SU-DHL-6 (cell line): ENCODE measurements around the gene STK39.

Experiments used
- H2AFZ ChIP-seq: fragments of 200-600 bp; sonication (generic); 2 replicates; pipeline ENCODE4 v1.6.1; 2014; ENCODE audit warnings: low read depth, mild to moderate bottlenecking, moderate library complexity, mixed read lengths, antibody characterized with exemption, low read length; ENCODE audit not compliant: severe bottlenecking
- H3F3A ChIP-seq: fragments of 200-600 bp; shearing (Covaris generic); 2 replicates; pipeline ENCODE4 v1.6.0; 2016; ENCODE audit warnings: antibody characterized with exemption, mild to moderate bottlenecking; ENCODE audit not compliant: insufficient read depth
- H3K27ac ChIP-seq: fragments of 200-600 bp; sonication (generic); 2 replicates; pipeline ENCODE4 v1.5.1; 2016; ENCODE audit warnings: low read depth, mild to moderate bottlenecking, low read length, moderate library complexity, mixed read lengths
- H3K27me3 ChIP-seq: fragments of 200-600 bp; sonication (generic), shearing (Covaris generic); 2 replicates; pipeline ENCODE4 v1.6.0; 2014; ENCODE audit warnings: mild to moderate bottlenecking, low read length
- H3K36me3 ChIP-seq: fragments of 200-600 bp; sonication (generic); 2 replicates; pipeline ENCODE4 v1.6.1; 2014; ENCODE audit warnings: mild to moderate bottlenecking, low read length, mixed read lengths
- H3K4me2 ChIP-seq: fragments of 300-600, 200-600 bp; shearing (Covaris generic), sonication (generic); 2 replicates; pipeline ENCODE4 v1.6.0; 2014; ENCODE audit warnings: low read length, low read depth, mild to moderate bottlenecking; ENCODE audit not compliant: poor library complexity, severe bottlenecking
- H3K4me3 ChIP-seq: fragments of 200-600 bp; sonication (generic); 2 replicates; pipeline ENCODE4 v1.5.1; 2014; ENCODE audit warnings: antibody characterized with exemption, low read length, mild to moderate bottlenecking, mixed read lengths; ENCODE audit not compliant: insufficient read depth, poor library complexity, severe bottlenecking
- H3K79me2 ChIP-seq: fragments of 200-600 bp; sonication (generic); 2 replicates; pipeline ENCODE4 v1.6.1; 2014; ENCODE audit warnings: mild to moderate bottlenecking, low read length, moderate library complexity; ENCODE audit not compliant: insufficient read depth
- H3K9ac ChIP-seq: fragments of 200-600 bp; sonication (generic); 2 replicates; pipeline ENCODE4 v1.7.0; 2014; ENCODE audit warnings: mild to moderate bottlenecking, low read length
- H3K9me2 ChIP-seq: fragments of 200-600 bp; sonication (generic); replicated peaks from 2 replicates; pipeline ENCODE4 v1.6.1; 2014; ENCODE audit warnings: low read length; ENCODE audit not compliant: insufficient read depth
- H3K9me3 ChIP-seq: fragments of 200-600 bp; sonication (generic); 2 replicates; pipeline ENCODE4 v1.6.1; 2014; ENCODE audit warnings: low read length, mixed read lengths; ENCODE audit not compliant: insufficient read depth
- H4K20me1 ChIP-seq: fragments of 200-600 bp; sonication (generic); 2 replicates; pipeline ENCODE4 v1.6.1; 2014; ENCODE audit warnings: low read depth, mild to moderate bottlenecking, antibody characterized with exemption, low read length, moderate library complexity, mixed read lengths
- CTCF ChIP-seq: fragments of 200-600 bp; sonication (generic); IDR thresholded peaks from one replicate; pipeline ENCODE4 v1.5.1; 2017; ENCODE audit warnings: antibody characterized with exemption, mild to moderate bottlenecking, low read length, moderate library complexity; ENCODE audit not compliant: insufficient read depth, poor library complexity, severe bottlenecking
- EZH2phosphoT487 ChIP-seq: fragments of 200-600 bp; sonication (generic), shearing (Covaris generic); conservative IDR thresholded peaks from 2 replicates; pipeline ENCODE4 v1.6.1; 2018; ENCODE audit warnings: mild to moderate bottlenecking, antibody characterized with exemption, low read length, moderate library complexity, mixed read lengths

STK39 gene

GRCh38 chr2:167972020-167972419 lies 275.4 kb downstream of the STK39 start:
- Histone ChIP-seq H3F3A (no peaks in the 10 kb centered on the region), H3K4me3 (no peak overlapping the region), H3K9me3 (peaks cover 30% of the 10 kb centered on the region; the same call in 1 of the 2 replicates), H3K9me2 (no peaks in the 10 kb centered on the region), H2AFZ (no peak overlapping the region), H3K27ac (no peak overlapping the region), H3K4me2 (no peak overlapping the region), H3K36me3 (peaks cover 5% of the 10 kb centered on the region; the same call in 1 of the 2 replicates), H3K9ac (no peak overlapping the region), H4K20me1 (no peaks in the 10 kb centered on the region), H3K79me2 (no peaks in the 10 kb centered on the region), H3K27me3 (no peaks in the 10 kb centered on the region)
- TF ChIP-seq EZH2phosphoT487: no peak
- no peak for TF ChIP-seq CTCF

GRCh38 chr2:167966937-167967913 lies 280.2 kb downstream of the STK39 start:
- no peak overlapping the region for H3K9ac ChIP-seq
- H3K9me2 ChIP-seq: no peaks in the 10 kb centered on the region
- no peaks in the 10 kb centered on the region for H3F3A ChIP-seq
- no peaks in the 10 kb centered on the region for H3K36me3 ChIP-seq
- H4K20me1 ChIP-seq: no peaks in the 10 kb centered on the region
- H3K27me3 ChIP-seq: no peaks in the 10 kb centered on the region
- no peak overlapping the region for H3K4me3 ChIP-seq
- no peak overlapping the region for H2AFZ ChIP-seq
- H3K27ac ChIP-seq: no peak overlapping the region
- TF ChIP-seq EZH2phosphoT487 (no peak), CTCF (no peak)
- no peaks in the 10 kb centered on the region for H3K79me2 ChIP-seq
- H3K4me2 ChIP-seq: no peak overlapping the region
- H3K9me3 ChIP-seq: peaks cover 14% of the 10 kb centered on the region; the same call in 1 of the 2 replicates

- no peak overlapping the region for H3K27ac ChIP-seq
- no peaks in the 10 kb centered on the region for H3F3A ChIP-seq
- no peaks in the 10 kb centered on the region for H4K20me1 ChIP-seq
- H3K36me3 ChIP-seq: no peaks in the 10 kb centered on the region
- H3K4me2 ChIP-seq: no peak overlapping the region
- no peaks in the 10 kb centered on the region for H3K9me2 ChIP-seq
- peaks cover 5% of the 10 kb centered on the region; the same call in 1 of the 2 replicates for H3K9me3 ChIP-seq
- no peaks in the 10 kb centered on the region for H3K79me2 ChIP-seq
- no peak overlapping the region for H3K9ac ChIP-seq
- H3K27me3 ChIP-seq: no peaks in the 10 kb centered on the region
- H2AFZ ChIP-seq: no peak overlapping the region
- H3K4me3 ChIP-seq: no peak overlapping the region
- TF ChIP-seq EZH2phosphoT487: no peak
- no peak for TF ChIP-seq CTCF
Observed at GRCh38 chr2:167965907-167966761, 281.3 kb downstream of the STK39 start.
